Calu3 (cell line): ENCODE measurements around the gene COL20A1. TPM values are rescaled to one million over a fixed set of nuclear protein-coding genes. Genes with fewer than 3 reads are reported as not detected.

Source experiments
- BruUV-seq: library from RNA; stranded (reverse); fragments of 400-500 nt; replicated peaks from 2 replicates; lab custom pipeline; 2021; lab: Mats Ljungman, UMichigan
- CTCF ChIA-PET: fragments of 300-600 bp; sonication (Branson Sonifier 250); formaldehyde crosslinking; loops from one replicate; lab custom pipeline; 2022; ENCODE audit warnings: antibody characterized with exemption; lab: Charles Lee
- DNase-seq: peaks from one replicate; pipeline ENCODE4 v3.0.0; 2022
- H3K27ac Mint-ChIP-seq: one replicate; pipeline ENCODE4 v1.8.0; 2022; ENCODE audit warnings: mixed read lengths; ENCODE audit not compliant: unreplicated experiment
- H3K27me3 Mint-ChIP-seq: one replicate; pipeline ENCODE4 v1.8.0; 2022; ENCODE audit warnings: mixed read lengths; ENCODE audit not compliant: unreplicated experiment
- H3K36me3 Mint-ChIP-seq: one replicate; pipeline ENCODE4 v1.8.0; 2022; ENCODE audit warnings: mild to moderate bottlenecking, moderate library complexity, mixed read lengths; ENCODE audit not compliant: insufficient read depth, unreplicated experiment
- H3K4me1 Mint-ChIP-seq: one replicate; pipeline ENCODE4 v1.8.0; 2022; ENCODE audit warnings: mild to moderate bottlenecking, low read depth, mixed read lengths; ENCODE audit not compliant: unreplicated experiment
- H3K4me3 Mint-ChIP-seq: one replicate; pipeline ENCODE4 v1.8.0; 2022; ENCODE audit warnings: mild to moderate bottlenecking, low read depth, moderate library complexity, mixed read lengths; ENCODE audit not compliant: unreplicated experiment
- H3K9me3 Mint-ChIP-seq: one replicate; pipeline ENCODE4 v1.8.0; 2022; ENCODE audit warnings: low read depth, mixed read lengths; ENCODE audit not compliant: unreplicated experiment
- CTCF ChIP-seq: fragments of 200-600 bp; IDR thresholded peaks from one replicate; pipeline ENCODE4 v1.8.0; 2022; ENCODE audit warnings: antibody characterized with exemption; ENCODE audit not compliant: unreplicated experiment
- intact Hi-C: fragments of 100-400 bp; cut with micrococcal nuclease; formaldehyde crosslinking; loops from one replicate; pipeline ENCODE4 v1.10.0; 2022; ENCODE audit not compliant: unreplicated experiment
- total RNA-seq: library from RNA; stranded (reverse); gene quantifications from 2 replicates; pipeline ENCODE4 v1.2.3, GENCODE V29; 2022

Gene COL20A1
- total RNA-seq, 1 experiment from 2014 or later: not detected

- CTCF ChIA-PET: no interaction called here
- H3K36me3 Mint-ChIP-seq: no peaks in the 10 kb centered on the region
Measured at GRCh38 chr20:63258781-63259180, 34.2 kb upstream of the COL20A1 start.

GRCh38 chr20:63259734-63260460 is 33.1 kb upstream of the COL20A1 start:
- intact Hi-C loops: no loop called here
- H3K36me3 Mint-ChIP-seq: no peaks in the 10 kb centered on the region
- no peak overlapping the region for H3K4me3 Mint-ChIP-seq
- H3K9me3 Mint-ChIP-seq: no peaks in the 10 kb centered on the region
- H3K4me1 Mint-ChIP-seq: no peaks in the 10 kb centered on the region
- BruUV-seq: no TSS peak
- no peak for TF ChIP-seq CTCF
- CTCF ChIA-PET: interaction anchor here (1.0 to 1.8 kb wide), 2 partner anchors 11 to 37 kb away, joined by 5 to 8 read pairs; no protein-coding TSS in a partner anchor
- H3K27me3 Mint-ChIP-seq: peaks cover 100% of the 10 kb centered on the region
- DNase-seq: no peak
- H3K27ac Mint-ChIP-seq: no peak overlapping the region

More at GRCh38 chr20:63258781-63259180, 34.2 kb upstream of the COL20A1 start:
- no peaks in the 10 kb centered on the region for H3K4me1 Mint-ChIP-seq
- H3K27me3 Mint-ChIP-seq: peaks cover 97% of the 10 kb centered on the region
- no TSS peak for BruUV-seq
- intact Hi-C loops: no loop called here
- no peak for DNase-seq
- no peak overlapping the region for H3K27ac Mint-ChIP-seq
- H3K4me3 Mint-ChIP-seq: no peak overlapping the region
- no peaks in the 10 kb centered on the region for H3K9me3 Mint-ChIP-seq
- no peak for TF ChIP-seq CTCF

- BruUV-seq: no TSS peak
- Mint-ChIP-seq H3K4me1 (no peaks in the 10 kb centered on the region), H3K36me3 (no peaks in the 10 kb centered on the region), H3K9me3 (no peaks in the 10 kb centered on the region), H3K4me3 (no peak overlapping the region), H3K27me3 (peaks cover 100% of the 10 kb centered on the region), H3K27ac (no peak overlapping the region)
- CTCF ChIA-PET: interaction anchor here (1.8 kb wide), 1 partner anchor 37 kb away, joined by 5 read pairs; no protein-coding TSS in a partner anchor
- no peak for TF ChIP-seq CTCF
- intact Hi-C loops: no loop called here
- DNase-seq: no peak
Measured at GRCh38 chr20:63260521-63260920, 32.5 kb upstream of the COL20A1 start.

- CTCF ChIA-PET: interaction anchor here (1.8 kb wide), 1 partner anchor 38 kb away, joined by 5 read pairs; no protein-coding TSS in a partner anchor
- H3K36me3 Mint-ChIP-seq: no peaks in the 10 kb centered on the region
- TF ChIP-seq CTCF: no peak
- no peak overlapping the region for H3K4me3 Mint-ChIP-seq
- H3K9me3 Mint-ChIP-seq: no peaks in the 10 kb centered on the region
- intact Hi-C loops: no loop called here
- BruUV-seq: no TSS peak
- peaks cover 100% of the 10 kb centered on the region for H3K27me3 Mint-ChIP-seq
- H3K4me1 Mint-ChIP-seq: no peaks in the 10 kb centered on the region
- no peak overlapping the region for H3K27ac Mint-ChIP-seq
- DNase-seq: no peak
Measured at GRCh38 chr20:63261060-63261794, 31.8 kb upstream of the COL20A1 start.
